ENCODE measurements around the gene ECI2. TPM values are rescaled to one million over a fixed set of nuclear protein-coding genes. Genes with fewer than 3 reads are reported as not detected.

ECI2 gene
- polyA plus RNA-seq, 1 of the 3 experiments (the other 2 are of a cell fraction), result 45.1 TPM

DNA sequence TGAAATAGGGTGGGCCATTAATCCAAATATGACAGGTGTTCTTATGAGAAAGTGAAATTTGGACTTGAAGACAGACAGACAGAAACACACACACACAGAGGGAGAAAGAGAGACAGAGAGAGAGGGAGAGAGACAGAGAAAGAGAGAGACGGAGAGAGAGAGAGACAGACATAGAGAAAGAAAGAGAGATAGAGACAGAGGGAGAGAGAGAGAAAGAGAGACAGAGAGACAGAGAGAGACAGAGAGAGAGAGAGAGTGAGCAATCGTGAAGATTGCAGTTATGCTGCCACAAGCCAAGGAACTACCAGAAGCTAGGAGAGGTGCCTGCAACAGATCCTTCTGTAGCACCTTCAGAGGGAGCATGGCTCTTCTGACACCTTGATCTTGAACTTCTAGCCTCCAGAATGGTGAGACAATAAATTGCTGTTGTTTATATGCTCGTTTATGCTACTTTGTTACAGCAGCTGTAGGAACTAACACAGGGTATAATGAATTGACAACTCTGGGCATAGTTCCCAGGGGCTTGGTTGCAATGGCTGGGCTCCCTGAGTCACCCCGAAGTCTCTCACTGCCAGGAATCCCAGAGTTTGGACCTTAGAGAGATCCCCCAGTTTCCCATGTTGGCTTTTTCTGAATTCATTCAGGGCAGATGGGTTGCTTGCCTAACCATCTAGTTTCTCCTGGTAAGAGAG lies 44.7 kb upstream of the ECI2 start:
- H3K79me2 ChIP-seq (ENCODE audit: insufficient read depth), result no peaks in the 10 kb centered on the region
- H3K4me3 ChIP-seq (ENCODE audit: low read depth in 2 of 2, low read length in 1 of 2), result no peak overlapping the region
- no peak overlapping the region for H3K4me2 ChIP-seq
- no peaks in the 10 kb centered on the region for H3K9me3 ChIP-seq
- TF ChIP-seq ZBTB33 (IDR thresholded peaks at IDR 0.05; ENCODE audit: borderline replicate concordance, low read depth) (no peak), RAD21 (IDR thresholded peaks at IDR 0.05; ENCODE audit: low read length) (no peak), REST (IDR thresholded peaks at IDR 0.05; ENCODE audit: low read depth, low read length) (no peak), TEAD4 (IDR thresholded peaks at IDR 0.05; ENCODE audit: borderline replicate concordance, insufficient read depth) (no peak), EP300 (IDR thresholded peaks at IDR 0.05; ENCODE audit: borderline replicate concordance in 1 of 2, low read depth in 1 of 2, low read length in 1 of 2) (no peak), MXI1 (IDR thresholded peaks at IDR 0.05; ENCODE audit: low read depth, low read length) (no peak), EZH2phosphoT487 (IDR thresholded peaks at IDR 0.05; ENCODE audit: borderline replicate concordance, low read depth) (no peak), TAF1 (IDR thresholded peaks at IDR 0.05; ENCODE audit: borderline replicate concordance, low read depth, low read length) (no peak), GATA2 (CRISPR knock-in tag; IDR thresholded peaks at IDR 0.05) (no peak), JUND (IDR thresholded peaks at IDR 0.05) (no peak), NRF1 (IDR thresholded peaks at IDR 0.05; ENCODE audit: low read depth, low read length) (no peak), FOXM1 (IDR thresholded peaks at IDR 0.05; ENCODE audit: low read depth) (no peak), POLR2AphosphoS5 (IDR thresholded peaks at IDR 0.05; ENCODE audit: low read depth, low read length) (no peak), TCF12 (IDR thresholded peaks at IDR 0.05) (no peak)
- TF ChIP-seq, protein P1, sequence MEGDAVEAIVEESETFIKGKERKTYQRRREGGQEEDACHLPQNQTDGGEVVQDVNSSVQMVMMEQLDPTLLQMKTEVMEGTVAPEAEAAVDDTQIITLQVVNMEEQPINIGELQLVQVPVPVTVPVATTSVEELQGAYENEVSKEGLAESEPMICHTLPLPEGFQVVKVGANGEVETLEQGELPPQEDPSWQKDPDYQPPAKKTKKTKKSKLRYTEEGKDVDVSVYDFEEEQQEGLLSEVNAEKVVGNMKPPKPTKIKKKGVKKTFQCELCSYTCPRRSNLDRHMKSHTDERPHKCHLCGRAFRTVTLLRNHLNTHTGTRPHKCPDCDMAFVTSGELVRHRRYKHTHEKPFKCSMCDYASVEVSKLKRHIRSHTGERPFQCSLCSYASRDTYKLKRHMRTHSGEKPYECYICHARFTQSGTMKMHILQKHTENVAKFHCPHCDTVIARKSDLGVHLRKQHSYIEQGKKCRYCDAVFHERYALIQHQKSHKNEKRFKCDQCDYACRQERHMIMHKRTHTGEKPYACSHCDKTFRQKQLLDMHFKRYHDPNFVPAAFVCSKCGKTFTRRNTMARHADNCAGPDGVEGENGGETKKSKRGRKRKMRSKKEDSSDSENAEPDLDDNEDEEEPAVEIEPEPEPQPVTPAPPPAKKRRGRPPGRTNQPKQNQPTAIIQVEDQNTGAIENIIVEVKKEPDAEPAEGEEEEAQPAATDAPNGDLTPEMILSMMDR (IDR thresholded peaks at IDR 0.05), result no peak
- TF ChIP-seq, protein P2, sequence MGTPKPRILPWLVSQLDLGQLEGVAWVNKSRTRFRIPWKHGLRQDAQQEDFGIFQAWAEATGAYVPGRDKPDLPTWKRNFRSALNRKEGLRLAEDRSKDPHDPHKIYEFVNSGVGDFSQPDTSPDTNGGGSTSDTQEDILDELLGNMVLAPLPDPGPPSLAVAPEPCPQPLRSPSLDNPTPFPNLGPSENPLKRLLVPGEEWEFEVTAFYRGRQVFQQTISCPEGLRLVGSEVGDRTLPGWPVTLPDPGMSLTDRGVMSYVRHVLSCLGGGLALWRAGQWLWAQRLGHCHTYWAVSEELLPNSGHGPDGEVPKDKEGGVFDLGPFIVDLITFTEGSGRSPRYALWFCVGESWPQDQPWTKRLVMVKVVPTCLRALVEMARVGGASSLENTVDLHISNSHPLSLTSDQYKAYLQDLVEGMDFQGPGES (IDR thresholded peaks at IDR 0.05; ENCODE audit: low read depth, low read length), result no peak
- H3K4me1 ChIP-seq (ENCODE audit: control insufficient read depth in 1 of 2, insufficient read depth in 2 of 2, low read depth in 1 of 2, low read length in 1 of 2), result no peaks in the 10 kb centered on the region; a peak in 1 of 4 replicates
- ChIA-PET CTCF (no interaction called here), POLR2A (no interaction called here)
- DNase-seq, result no peak
- no peak overlapping the region for H3K27ac ChIP-seq (ENCODE audit: low read depth in 2 of 2, low read length in 1 of 2)
- no peaks in the 10 kb centered on the region for H4K20me1 ChIP-seq (ENCODE audit: insufficient read depth)
- WGBS (ENCODE audit: low lambda C conversion rate), result 32% methylated on average over 4 of the region's 4 CpGs
- H3K9ac ChIP-seq, result no peak overlapping the region
- H3K27me3 ChIP-seq (ENCODE audit: insufficient read depth), result no peaks in the 10 kb centered on the region; the same call in 1 of the 2 replicates
- no peaks in the 10 kb centered on the region for H3F3A ChIP-seq (replicated peaks; ENCODE audit: insufficient read depth)
- H2AFZ ChIP-seq (ENCODE audit: low read depth), result no peak overlapping the region
- H3K36me3 ChIP-seq (replicated peaks in 1 of 2; ENCODE audit: control insufficient read depth in 1 of 2, insufficient read depth in 2 of 2, low read length in 1 of 2), result no peaks in the 10 kb centered on the region
- H3K9me2 ChIP-seq, result no peaks in the 10 kb centered on the region
